GM15510 (cell line): Measurements from ENCODE around the gene INPP5K.

Source experiments
- POLR2A ChIP-seq: IDR thresholded peaks from 3 replicates; pipeline ENCODE4 v1.6.1; 2011; ENCODE audit warnings: borderline replicate concordance; ENCODE audit not compliant: insufficient read length; ENCODE audit errors: extremely low read depth

The INPP5K gene

DNA sequence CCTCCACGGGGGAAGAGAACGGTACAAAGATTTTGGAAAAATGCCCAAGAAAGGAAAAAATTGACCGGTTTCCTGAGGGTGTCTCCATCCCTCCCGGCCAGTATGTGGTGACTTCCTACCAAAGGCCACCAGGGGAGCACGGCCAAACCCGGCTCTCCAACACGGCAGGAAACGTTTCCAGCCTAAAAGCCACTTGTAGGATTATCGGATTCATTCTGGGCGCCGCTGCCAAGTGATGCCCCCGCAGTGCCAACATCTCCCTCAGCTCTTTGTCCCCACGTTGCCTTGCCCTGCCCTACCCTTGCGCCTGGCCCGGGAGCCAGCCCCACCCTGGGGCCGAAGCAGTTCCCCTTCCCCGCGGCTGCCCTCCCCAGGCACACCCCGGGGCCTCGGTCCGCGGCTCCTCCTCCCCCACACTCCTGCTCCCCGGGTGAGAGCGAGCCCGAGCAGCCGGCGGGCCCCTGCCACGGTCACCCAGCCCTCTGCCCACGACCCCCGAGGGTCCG is 61.1 kb downstream of the INPP5K start:
- no peak for TF ChIP-seq POLR2A

GRCh38 chr17:1454541-1454940 is 61.9 kb downstream of the INPP5K start:
- TF ChIP-seq POLR2A = no peak

DNA sequence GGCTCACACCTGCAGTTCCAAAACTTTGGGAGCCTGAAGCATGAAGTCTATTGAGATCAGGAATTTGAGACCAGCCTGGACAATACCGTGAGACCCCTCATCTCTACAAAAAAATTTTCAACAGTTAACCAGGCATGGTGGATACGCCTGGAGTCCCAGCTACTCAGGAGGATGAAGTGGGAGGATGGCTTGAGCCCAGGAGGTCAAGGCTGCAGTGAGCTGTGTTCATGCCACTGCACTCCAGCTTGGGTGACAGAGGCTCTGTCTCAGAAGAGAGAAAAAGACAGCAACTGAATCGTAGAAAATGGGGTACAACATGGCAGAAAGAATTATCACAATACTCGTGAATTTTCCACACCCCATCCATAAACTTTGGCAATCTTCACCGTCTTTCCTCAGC is 63.6 kb downstream of the INPP5K start:
- TF ChIP-seq POLR2A = no peak

DNA sequence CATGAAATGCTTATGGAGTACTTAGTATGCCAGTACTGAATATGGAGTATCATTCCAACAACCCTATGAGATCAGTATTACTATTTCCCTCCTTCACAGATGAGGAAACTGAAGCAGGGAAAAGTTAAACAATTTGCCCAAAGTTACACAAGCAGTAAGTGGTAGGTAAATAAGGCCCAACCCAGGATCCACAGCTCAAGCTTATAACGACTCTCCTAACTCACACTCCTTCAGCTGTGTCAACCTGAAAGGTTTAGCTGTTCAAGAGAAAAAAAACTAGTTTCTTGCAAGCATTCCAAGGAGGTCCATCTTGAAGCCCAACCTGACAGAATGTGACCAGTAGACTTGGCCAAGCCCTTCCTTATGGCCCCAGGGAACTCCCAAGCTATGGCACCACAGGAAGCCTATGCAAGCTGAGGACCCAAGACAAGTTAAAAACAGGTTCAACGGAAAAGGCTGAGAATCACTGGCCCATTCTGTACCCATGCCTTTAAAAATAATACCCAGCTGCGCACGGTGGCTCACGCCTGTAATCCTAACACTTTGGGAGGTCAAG is 66.9 kb downstream of the INPP5K start:
- TF ChIP-seq POLR2A = no peak

DNA sequence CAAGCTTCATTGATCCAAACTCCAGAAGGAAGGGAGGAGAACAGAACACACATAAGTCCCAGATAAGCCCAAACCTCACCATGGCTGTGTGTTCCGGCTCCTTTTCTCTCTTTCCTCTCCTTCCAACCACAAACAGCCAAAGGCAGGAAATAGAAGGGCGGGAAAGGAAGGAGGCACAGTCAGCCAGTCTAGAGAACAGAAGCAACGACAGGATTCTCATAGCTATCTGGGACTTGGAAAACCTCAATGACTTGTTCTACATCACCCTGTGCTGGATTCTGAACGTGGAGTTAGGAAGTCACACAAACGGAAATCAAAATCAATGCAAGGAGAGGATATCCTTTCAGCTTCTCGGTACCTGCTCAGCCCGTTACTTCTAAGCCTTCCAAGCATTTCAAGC is 69.4 kb downstream of the INPP5K start:
- TF ChIP-seq POLR2A = no peak

DNA sequence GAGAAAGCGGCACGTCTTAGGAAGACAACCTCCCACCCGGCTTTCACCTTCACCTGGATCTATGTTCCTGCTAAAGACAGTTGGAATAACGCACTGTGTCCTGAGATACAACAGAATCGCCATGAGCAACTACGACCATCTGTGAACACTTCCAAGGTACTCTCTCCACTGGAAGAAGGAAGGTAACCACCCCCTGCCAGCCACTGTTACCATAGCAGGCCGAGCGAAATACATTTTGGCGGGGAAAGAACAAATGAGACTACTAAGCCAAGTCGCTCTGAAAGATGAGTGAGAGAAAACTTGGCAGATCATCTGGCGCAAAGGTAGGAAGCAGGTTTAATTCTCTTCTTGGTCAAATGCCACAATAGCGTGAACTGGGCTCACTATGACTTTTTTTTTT is 70.2 kb downstream of the INPP5K start:
- TF ChIP-seq POLR2A = no peak
